Activated T-cell treated with anti-CD3 and anti-CD28 coated beads, Interleukin-2, amount 50 U/mL, for 72 hours (primary cell): ENCODE measurements around the gene TP53I13. TPM values are rescaled to one million over a fixed set of nuclear protein-coding genes. Genes with fewer than 3 reads are reported as not detected.
A peak's percentile ranks its signal among the peaks of the same experiment; 100 is the strongest.

Experiments
- ATAC-seq, 2 donors: fragments of 150-1000 bp; cut with Tn5 transposase; replicated peaks in 1 of 2; 2 replicates each; pipeline ENCODE4 v1.10.0; 2021; ENCODE audit warnings: moderate library complexity in 2 of 2, mild to moderate bottlenecking in 1 of 2
- DNase-seq, 2 donors: peaks; one replicate each; pipeline ENCODE4 v3.0.0; 2021 to 2022; ENCODE audit warnings: mixed read lengths in 1 of 2
- H3K27ac Mint-ChIP-seq: one replicate; pipeline ENCODE4 v1.8.0; 2022; ENCODE audit warnings: mild to moderate bottlenecking, moderate library complexity, mixed read lengths
- H3K27me3 Mint-ChIP-seq: one replicate; pipeline ENCODE4 v1.8.0; 2022; ENCODE audit warnings: low read depth, mixed read lengths
- H3K36me3 Mint-ChIP-seq, 2 donors: one replicate each; pipeline ENCODE4 v1.8.0; 2022; ENCODE audit warnings: mixed read lengths in 2 of 2, mild to moderate bottlenecking in 1 of 2; ENCODE audit not compliant: insufficient read depth in 2 of 2
- H3K4me1 Mint-ChIP-seq: one replicate; pipeline ENCODE4 v1.8.0; 2022; ENCODE audit warnings: low read depth, mixed read lengths
- H3K4me3 Mint-ChIP-seq, 2 donors: one replicate each; pipeline ENCODE4 v1.8.0; 2022; ENCODE audit warnings: mild to moderate bottlenecking in 2 of 2, mixed read lengths in 2 of 2, moderate library complexity in 2 of 2
- H3K9me3 Mint-ChIP-seq, 2 donors: one replicate each; pipeline ENCODE4 v1.8.0; 2022; ENCODE audit warnings: mixed read lengths in 2 of 2
- total RNA-seq, 2 donors: library from RNA; stranded (reverse); gene quantifications; one replicate each; pipeline ENCODE4 v1.2.3, GENCODE V29; 2022

The TP53I13 gene
- total RNA-seq, 2 donors from 2014 or later = 77.4 to 103 TPM

GRCh38 chr17:29614349-29615047, 46.0 kb downstream of the TP53I13 start:
- Mint-ChIP-seq H3K36me3 (no peaks in the 10 kb centered on the region), H3K4me3 (peak overlapping the region; percentile 71 to 89), H3K27me3 (peaks cover 5% of the 10 kb centered on the region), H3K27ac (no peak overlapping the region), H3K9me3 (no peaks in the 10 kb centered on the region), H3K4me1 (peaks cover 40% of the 10 kb centered on the region)
- ATAC-seq = no peak
- no peak for DNase-seq

- Mint-ChIP-seq H3K9me3 (no peaks in the 10 kb centered on the region), H3K4me1 (peaks cover 40% of the 10 kb centered on the region), H3K36me3 (no peaks in the 10 kb centered on the region), H3K4me3 (peak overlapping the region; percentile 71 to 89), H3K27me3 (peaks cover 5% of the 10 kb centered on the region), H3K27ac (no peak overlapping the region)
- DNase-seq (peak; percentile 64 to 77), ATAC-seq (peak; percentile 14 to 25)
Measured at GRCh38 chr17:29615048-29615385, 46.5 kb downstream of the TP53I13 start.

- no peaks in the 10 kb centered on the region for H3K9me3 Mint-ChIP-seq
- DNase-seq = peak; percentile 87 to 90
- H3K4me3 Mint-ChIP-seq = peak overlapping the region; percentile 71 to 89
- peak; percentile 64 to 65 for ATAC-seq
- peaks cover 5% of the 10 kb centered on the region for H3K27me3 Mint-ChIP-seq
- H3K36me3 Mint-ChIP-seq = no peaks in the 10 kb centered on the region
- H3K4me1 Mint-ChIP-seq = peaks cover 40% of the 10 kb centered on the region
- H3K27ac Mint-ChIP-seq = no peak overlapping the region
Measured at GRCh38 chr17:29615492-29616299, 47.2 kb downstream of the TP53I13 start.

GRCh38 chr17:29616300-29617048, 48.0 kb downstream of the TP53I13 start:
- Mint-ChIP-seq H3K27ac (no peak overlapping the region), H3K27me3 (peaks cover 5% of the 10 kb centered on the region), H3K4me1 (peaks cover 45% of the 10 kb centered on the region), H3K9me3 (no peaks in the 10 kb centered on the region), H3K4me3 (peak overlapping the region; percentile 71 to 89), H3K36me3 (no peaks in the 10 kb centered on the region)
- ATAC-seq (no peak), DNase-seq (no peak)

GRCh38 chr17:29617125-29617480, 48.6 kb downstream of the TP53I13 start:
- H3K27me3 Mint-ChIP-seq = peaks cover 5% of the 10 kb centered on the region

GRCh38 chr17:29617481-29618271, 49.2 kb downstream of the TP53I13 start:
- no peaks in the 10 kb centered on the region for H3K9me3 Mint-ChIP-seq
- peaks cover 5% of the 10 kb centered on the region for H3K27me3 Mint-ChIP-seq
- peak; percentile 92 to 93 for DNase-seq
- peak overlapping the region; percentile 71 to 89 for H3K4me3 Mint-ChIP-seq
- no peak overlapping the region for H3K27ac Mint-ChIP-seq
- H3K4me1 Mint-ChIP-seq = peaks cover 52% of the 10 kb centered on the region
- peak; percentile 53 to 55 for ATAC-seq
- H3K36me3 Mint-ChIP-seq = no peaks in the 10 kb centered on the region

More at GRCh38 chr17:29617125-29617480, 48.6 kb downstream of the TP53I13 start:
- H3K9me3 Mint-ChIP-seq = no peaks in the 10 kb centered on the region
- H3K4me3 Mint-ChIP-seq = peak overlapping the region; percentile 71 to 89
- H3K27ac Mint-ChIP-seq = no peak overlapping the region
- ATAC-seq (peak; percentile 75 to 77), DNase-seq (peak; percentile 95 to 96)
- no peaks in the 10 kb centered on the region for H3K36me3 Mint-ChIP-seq
- peaks cover 50% of the 10 kb centered on the region for H3K4me1 Mint-ChIP-seq

- Mint-ChIP-seq H3K27ac (no peak overlapping the region), H3K4me1 (peaks cover 60% of the 10 kb centered on the region), H3K4me3 (peak overlapping the region; percentile 71 to 89), H3K36me3 (no peaks in the 10 kb centered on the region), H3K27me3 (peaks cover 5% of the 10 kb centered on the region), H3K9me3 (no peaks in the 10 kb centered on the region)
- DNase-seq = no peak
- ATAC-seq = peak in 1 of 2 donors; percentile 0
Measured at GRCh38 chr17:29618272-29619065, 50.0 kb downstream of the TP53I13 start.

GRCh38 chr17:29619251-29619650, 50.8 kb downstream of the TP53I13 start:
- Mint-ChIP-seq H3K4me3 (no peak overlapping the region), H3K9me3 (no peaks in the 10 kb centered on the region), H3K4me1 (peaks cover 63% of the 10 kb centered on the region), H3K27ac (no peak overlapping the region), H3K36me3 (no peaks in the 10 kb centered on the region), H3K27me3 (peaks cover 5% of the 10 kb centered on the region)
- DNase-seq (no peak), ATAC-seq (no peak)

GRCh38 chr17:29620271-29620670, 51.8 kb downstream of the TP53I13 start:
- Mint-ChIP-seq H3K27me3 (peaks cover 5% of the 10 kb centered on the region), H3K9me3 (no peaks in the 10 kb centered on the region), H3K4me1 (peaks cover 63% of the 10 kb centered on the region), H3K36me3 (no peaks in the 10 kb centered on the region), H3K27ac (no peak overlapping the region), H3K4me3 (no peak overlapping the region)
- DNase-seq (no peak), ATAC-seq (no peak)

- Mint-ChIP-seq H3K4me1 (peaks cover 63% of the 10 kb centered on the region), H3K9me3 (no peaks in the 10 kb centered on the region), H3K27me3 (peaks cover 5% of the 10 kb centered on the region), H3K4me3 (no peak overlapping the region), H3K27ac (no peak overlapping the region), H3K36me3 (no peaks in the 10 kb centered on the region)
- ATAC-seq (no peak), DNase-seq (no peak)
Measured at GRCh38 chr17:29620779-29621500, 52.4 kb downstream of the TP53I13 start.

- Mint-ChIP-seq H3K27me3 (peaks cover 3% of the 10 kb centered on the region), H3K4me1 (peaks cover 60% of the 10 kb centered on the region), H3K27ac (no peak overlapping the region), H3K9me3 (no peaks in the 10 kb centered on the region), H3K36me3 (no peaks in the 10 kb centered on the region), H3K4me3 (peak overlapping the region; percentile 85 to 91)
- no peak for DNase-seq
- no peak for ATAC-seq
Measured at GRCh38 chr17:29621751-29622194, 53.3 kb downstream of the TP53I13 start.
